Epithelial cell of esophagus (primary cell): ENCODE data around the gene SPTBN4.
A peak's percentile ranks its signal among the peaks of the same experiment; 100 is the strongest.

ENCODE experiments used
- DNase-seq: peaks from one replicate; pipeline ENCODE4 v3.0.0; 2010; ENCODE audit warnings: low read depth
- H3K4me3 ChIP-seq: 2 replicates; pipeline ENCODE4 v1.5.1; 2011; ENCODE audit warnings: mild to moderate bottlenecking, low read length, control low read depth
- CTCF ChIP-seq: IDR thresholded peaks from 2 replicates; pipeline ENCODE4 v1.5.1; 2011; ENCODE audit warnings: low read depth, mild to moderate bottlenecking, low read length, control low read depth, inconsistent platforms; ENCODE audit not compliant: insufficient read depth; ENCODE audit errors: missing control alignments

SPTBN4 gene

GRCh38 chr19:40510526-40511115 is 43.8 kb downstream of the SPTBN4 start:
- no peak for TF ChIP-seq CTCF
- DNase-seq = no peak

GRCh38 chr19:40511487-40511886 is 44.7 kb downstream of the SPTBN4 start:
- DNase-seq = no peak
- TF ChIP-seq CTCF = no peak
- H3K4me3 ChIP-seq = no peak overlapping the region

More at GRCh38 chr19:40510526-40511115, 43.8 kb downstream of the SPTBN4 start:
- no peak overlapping the region for H3K4me3 ChIP-seq

- H3K4me3 ChIP-seq = no peak overlapping the region
- TF ChIP-seq CTCF = no peak
- no peak for DNase-seq
Observed at GRCh38 chr19:40512110-40512472, 45.3 kb downstream of the SPTBN4 start.

- H3K4me3 ChIP-seq = no peak overlapping the region
- TF ChIP-seq CTCF = no peak
- peak; percentile 27 for DNase-seq
Observed at GRCh38 chr19:40512473-40513344, 45.9 kb downstream of the SPTBN4 start.

- no peak for DNase-seq
- H3K4me3 ChIP-seq = no peak overlapping the region
- no peak for TF ChIP-seq CTCF
Observed at GRCh38 chr19:40513345-40513678, 46.5 kb downstream of the SPTBN4 start.

- H3K4me3 ChIP-seq = no peak overlapping the region
- no peak for DNase-seq
- TF ChIP-seq CTCF = no peak
Observed at GRCh38 chr19:40513741-40514315, 47.0 kb downstream of the SPTBN4 start.
